ENCODE measurements around the gene EDEM2. TPM values are rescaled to one million over a fixed set of nuclear protein-coding genes. Genes with fewer than 3 reads are reported as not detected.
"Not testable (repeated sequence)": the region's sequence is repeated elsewhere in the genome, so short reads cannot be mapped to it uniquely, and the experiment has no call there.

The EDEM2 gene
- polyA plus RNA-seq, 3 donors = 9.7 to 23.8 (median 23.3) TPM

GRCh38 chr20:35171753-35172433 is 24.8 kb upstream of the EDEM2 start, which contains the start of gene PROCR:
TSS of gene PROCR (plus strand) at chr20:35172072. CDS start at chr20:35172155, 83 bp downstream.
- H3K27ac ChIP-seq (ENCODE audit: low read depth, low read length) = peak within 1 kb of the TSS; percentile 17
- WGBS, 3 donors = 2 to 11% (median 3%) methylated on average over 16 of the region's 16 CpGs

- WGBS, 3 donors = 33 to 69% (median 51%) methylated on average over 1 of the region's 1 CpG
- no peak overlapping the region for H3K27ac ChIP-seq (ENCODE audit: low read depth, low read length)
Observed at GRCh38 chr20:35171438-35171752, 24.3 kb upstream of the EDEM2 start.

DNA sequence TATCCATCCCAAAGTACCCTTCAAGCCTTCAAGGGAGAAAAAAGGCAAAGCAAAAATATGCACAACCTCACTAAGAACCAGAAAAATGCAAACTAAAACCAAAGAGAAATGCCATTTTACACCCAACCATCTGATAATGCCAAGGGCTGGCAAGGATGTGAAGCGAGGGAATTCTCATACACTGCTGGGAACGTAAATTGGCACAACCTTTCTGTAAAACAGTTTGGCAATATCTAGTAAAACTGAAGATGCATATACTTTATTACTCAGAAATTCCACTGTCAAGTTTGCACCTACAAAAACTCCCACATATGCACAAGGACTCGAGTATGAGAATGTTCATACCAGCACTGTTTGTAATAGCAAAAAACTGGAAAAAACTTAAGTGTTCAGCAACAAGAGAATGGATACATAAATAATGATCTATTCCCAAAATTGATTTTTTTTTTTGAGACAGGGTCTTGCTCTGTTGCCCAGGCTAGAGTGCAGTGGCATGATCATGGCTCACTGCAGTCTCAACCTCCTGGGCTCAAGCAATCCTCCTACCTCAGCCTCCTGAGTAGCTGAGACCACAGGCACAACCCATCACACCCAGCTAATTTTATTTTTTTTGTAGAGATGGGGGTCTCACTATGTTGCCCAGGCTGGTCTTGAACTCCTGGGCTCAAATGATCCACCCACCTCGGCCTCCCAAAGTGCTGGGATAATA is 21.7 kb upstream of the EDEM2 start:
- WGBS, 3 donors = 75 to 89% (median 76%) methylated on average over 4 of the region's 4 CpGs
- not testable (repeated sequence) for H3K27ac ChIP-seq (ENCODE audit: low read depth, low read length)

- H3K27ac ChIP-seq (ENCODE audit: low read depth, low read length) = no peak overlapping the region
- WGBS, 3 donors = 97 to 100% (median 98%) methylated on average over 1 of the region's 1 CpG
Observed at GRCh38 chr20:35167787-35168186, 20.7 kb upstream of the EDEM2 start.

GRCh38 chr20:35166242-35166830 is 19.2 kb upstream of the EDEM2 start:
- 18 to 61% (median 21%) methylated on average over 5 of the region's 5 CpGs for WGBS, 3 donors
- no peak overlapping the region for H3K27ac ChIP-seq (ENCODE audit: low read depth, low read length)

DNA sequence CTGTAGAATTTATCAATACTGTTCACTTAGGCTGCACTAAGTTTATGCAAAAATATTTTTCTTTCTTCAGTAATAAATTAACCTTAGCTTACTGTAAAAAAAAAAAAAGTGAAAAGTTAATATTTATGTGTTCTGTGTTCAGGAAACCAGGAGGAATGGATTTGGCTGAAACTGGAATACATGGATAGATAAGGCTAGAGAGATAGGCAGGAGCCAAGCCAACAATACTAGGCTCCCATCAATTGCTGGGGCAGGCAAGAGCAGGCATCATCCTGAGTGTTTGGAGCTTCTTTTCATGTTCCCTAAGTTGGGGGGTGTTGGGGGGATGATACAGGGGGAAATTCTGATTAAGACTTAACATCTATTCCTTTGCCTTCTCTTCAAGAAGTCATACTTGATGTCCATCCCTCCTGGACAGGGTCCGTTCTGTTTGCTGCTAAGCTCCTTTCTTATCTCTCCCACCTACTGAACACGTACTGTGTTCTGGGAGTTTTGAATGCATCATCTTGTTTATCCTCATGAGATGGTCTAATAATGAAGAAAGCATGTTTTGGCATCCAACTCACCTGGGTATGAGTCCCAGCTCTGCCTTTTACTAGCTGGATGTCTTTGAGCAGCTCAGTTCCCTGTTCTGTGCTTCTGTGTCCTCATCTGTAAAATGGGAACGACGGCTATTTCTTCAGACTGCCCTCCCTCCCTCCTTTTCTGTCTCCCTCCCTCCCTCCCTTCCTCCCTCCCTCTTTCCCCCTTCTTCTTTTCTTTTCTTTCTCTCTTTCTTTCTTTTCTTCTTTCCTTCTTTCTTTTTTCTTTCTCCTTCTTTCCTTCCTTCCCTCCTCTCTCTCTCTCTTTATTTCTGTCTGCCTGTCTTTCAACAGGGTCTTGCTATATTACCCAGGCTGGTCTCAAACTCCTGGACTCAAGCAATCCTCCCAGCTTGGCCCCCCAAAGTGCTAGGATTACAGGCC is 18.4 kb upstream of the EDEM2 start:
- 65 to 78% (median 73%) methylated on average over 4 of the region's 4 CpGs for WGBS, 3 donors

DNA sequence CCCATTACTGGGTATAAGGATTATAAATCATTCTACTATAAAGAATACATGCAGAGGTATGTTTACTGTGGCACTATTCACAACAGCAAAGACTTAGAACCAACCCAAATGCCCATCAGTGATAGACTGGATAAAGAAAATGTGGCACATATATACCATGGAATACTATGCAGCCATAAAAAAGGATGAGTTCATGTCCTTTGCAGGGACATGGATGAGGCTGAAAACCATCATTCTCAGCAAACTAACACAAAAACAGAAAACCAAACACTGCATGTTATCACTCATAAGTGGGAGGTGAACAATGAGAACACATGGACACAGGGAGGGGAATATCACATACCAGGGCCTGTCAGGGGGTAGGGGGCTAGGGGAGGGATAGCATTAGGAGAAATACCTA is 17.4 kb upstream of the EDEM2 start:
- H3K27ac ChIP-seq (ENCODE audit: low read depth, low read length) = not testable (repeated sequence)

More for the DNA sequence above, 18.4 kb upstream of the EDEM2 start:
- no peak overlapping the region for H3K27ac ChIP-seq (ENCODE audit: low read depth, low read length)

- not testable (repeated sequence) for H3K27ac ChIP-seq (ENCODE audit: low read depth, low read length)
- WGBS, 3 donors = 93 to 95% (median 93%) methylated on average over 5 of the region's 5 CpGs
Observed at GRCh38 chr20:35160341-35160740, 13.2 kb upstream of the EDEM2 start.

DNA sequence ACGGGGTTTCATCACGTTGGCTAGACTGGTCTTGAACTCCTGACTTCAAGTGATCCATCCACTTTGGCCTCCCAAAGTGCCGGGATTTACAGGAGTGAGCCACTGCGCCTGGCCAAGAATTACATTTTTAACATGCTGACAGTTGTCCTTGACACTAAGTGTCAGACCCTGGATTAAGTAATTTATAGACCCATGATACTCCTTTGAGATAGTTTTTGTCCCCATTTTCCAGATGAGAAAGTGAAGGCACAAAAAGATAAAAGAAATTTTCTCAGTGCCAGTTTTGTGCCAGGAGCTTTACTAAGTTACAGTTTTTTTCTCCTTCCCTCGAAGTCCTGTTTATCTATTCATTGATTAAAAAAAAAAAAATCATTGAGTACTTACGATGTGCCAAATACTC is 9.8 kb upstream of the EDEM2 start:
- WGBS, 3 donors = 63 to 93% (median 92%) methylated on average over 6 of the region's 6 CpGs
- H3K27ac ChIP-seq (ENCODE audit: low read depth, low read length) = no peak overlapping the region

DNA sequence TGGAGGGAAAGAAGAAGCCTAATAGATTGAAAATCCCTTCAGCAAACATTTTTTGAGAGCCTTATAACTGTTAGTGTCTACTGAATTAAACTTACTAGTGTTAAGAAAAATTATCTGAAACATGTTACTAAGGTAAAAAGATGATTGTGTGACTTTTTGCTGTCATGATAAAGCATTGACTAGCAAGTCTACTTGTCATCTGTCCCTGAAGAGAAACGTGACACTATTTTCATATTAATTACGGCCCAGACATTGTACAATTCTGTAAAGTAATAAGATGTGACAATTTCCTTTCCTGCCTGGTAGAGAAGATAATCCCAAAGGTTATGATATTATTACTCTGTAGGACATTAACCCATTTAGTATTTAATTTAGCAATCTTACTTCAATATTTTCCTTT is 8.8 kb upstream of the EDEM2 start:
- 72 to 76% (median 75%) methylated on average over 2 of the region's 2 CpGs for WGBS, 3 donors
- no peak overlapping the region for H3K27ac ChIP-seq (ENCODE audit: low read depth, low read length)

DNA sequence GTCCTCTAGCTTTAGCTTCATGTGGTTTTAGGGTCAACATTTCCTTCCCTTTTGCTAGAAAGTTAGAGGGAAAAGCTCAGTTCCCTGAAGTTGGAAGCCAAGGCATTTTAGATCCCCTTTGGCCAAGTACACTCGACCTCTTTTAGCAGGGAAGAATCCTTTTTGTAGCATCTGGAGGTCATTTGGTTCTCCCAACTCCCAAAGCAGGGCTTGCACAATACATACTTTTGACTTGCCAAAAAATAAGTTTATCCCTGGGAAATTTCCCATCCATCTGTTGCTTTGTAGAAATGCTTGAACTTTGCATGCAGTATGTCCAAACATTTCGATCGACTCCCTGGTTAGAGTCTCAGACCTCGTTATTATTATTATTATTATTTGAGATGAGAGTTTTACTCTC is 4.6 kb upstream of the EDEM2 start:
- H3K27ac ChIP-seq (ENCODE audit: low read depth, low read length) = no peak overlapping the region
- 51 to 54% (median 52%) methylated on average over 4 of the region's 4 CpGs for WGBS, 3 donors

DNA sequence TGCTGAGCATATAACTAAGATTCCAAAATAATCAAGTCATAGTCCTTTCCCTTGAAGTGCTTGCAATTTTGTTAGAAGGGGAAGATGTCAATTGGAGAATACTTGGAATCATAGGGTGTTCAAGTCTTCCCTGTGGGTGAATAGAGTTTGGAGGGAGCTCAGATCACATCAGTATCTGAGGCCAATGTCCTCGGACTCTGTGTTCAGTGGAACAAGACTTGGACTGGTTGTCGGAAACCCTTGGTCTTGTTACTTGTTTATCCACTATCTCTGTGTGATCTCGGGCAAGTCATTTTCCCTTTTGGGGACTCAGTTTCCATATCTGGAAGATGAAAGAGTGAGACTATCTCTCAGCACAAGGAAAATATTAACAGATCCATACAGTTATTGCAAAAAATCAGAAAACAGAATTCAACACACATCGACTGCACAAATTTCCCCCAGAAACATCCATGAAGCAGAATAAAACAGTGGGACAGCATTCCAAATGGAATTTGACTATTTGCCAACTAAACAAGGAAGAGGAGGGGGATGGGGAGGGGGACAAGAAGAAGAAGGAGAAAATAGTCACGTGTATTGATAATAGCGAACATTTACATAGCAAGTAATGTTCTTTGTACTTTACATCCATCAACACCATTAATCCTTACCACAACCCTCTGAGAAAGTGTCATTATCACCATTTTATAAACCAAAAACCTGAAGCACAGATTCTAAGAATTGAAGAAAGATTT is 3.9 kb upstream of the EDEM2 start:
- H3K27ac ChIP-seq (ENCODE audit: low read depth, low read length) = no peak overlapping the region
- WGBS, 3 donors = 68 to 73% (median 72%) methylated on average over 6 of the region's 6 CpGs

GRCh38 chr20:35147575-35148071 is 487 bp upstream of the EDEM2 start:
- 2 to 3% (median 3%) methylated on average over 19 of the region's 19 CpGs for WGBS, 3 donors
- not testable (repeated sequence) for H3K27ac ChIP-seq (ENCODE audit: low read depth, low read length)

GRCh38 chr20:35146299-35146919 is 727 bp downstream of the EDEM2 start:
- 3 to 5% (median 5%) methylated on average over 23 of the region's 23 CpGs for WGBS, 3 donors
- H3K27ac ChIP-seq (ENCODE audit: low read depth, low read length) = peak overlapping the region; percentile 13

- 28 to 37% (median 29%) methylated on average over 2 of the region's 2 CpGs for WGBS, 3 donors
Observed at GRCh38 chr20:35145141-35145564, 2.0 kb downstream of the EDEM2 start.

GRCh38 chr20:35144694-35145093 is 2.4 kb downstream of the EDEM2 start:
- whole genome bisulfite sequencing, 3 donors = 35 to 63% (median 48%) methylated on average over 7 of the region's 7 CpGs
- H3K27ac ChIP-seq (ENCODE audit: low read depth, low read length) = no peak overlapping the region

More at GRCh38 chr20:35145141-35145564, 2.0 kb downstream of the EDEM2 start:
- H3K27ac ChIP-seq (ENCODE audit: low read depth, low read length) = no peak overlapping the region

- H3K27ac ChIP-seq (ENCODE audit: low read depth, low read length) = peak overlapping the region; percentile 4
Observed at GRCh38 chr20:35135867-35136586, 11.1 kb downstream of the EDEM2 start.

More at GRCh38 chr20:35135867-35136586, 11.1 kb downstream of the EDEM2 start:
- 71 to 92% (median 72%) methylated on average over 11 of the region's 11 CpGs for WGBS, 3 donors

All from adipose tissue (tissue), 3 donors.